Tibial nerve (tissue), 4 donors: Measurements from ENCODE around the gene MT1E. TPM values are rescaled to one million over a fixed set of nuclear protein-coding genes. Genes with fewer than 3 reads are reported as not detected.

Experiments used
- DNase-seq, 2 donors: peaks; one replicate each; pipeline ENCODE4 v3.0.0-alpha.2; 2019; ENCODE audit warnings: low spot score in 2 of 2
- H3K27ac ChIP-seq, 4 donors: fragments of 200-600 bp; sonication (generic) in 3 of 4; one replicate each; pipeline ENCODE4 v1.5.1; 2017 to 2019; ENCODE audit warnings: mild to moderate bottlenecking in 1 of 4
- H3K27me3 ChIP-seq, 2 donors: fragments of 200-600 bp; sonication (generic) in 1 of 2; one replicate each; pipeline versions ENCODE4 v1.5.1 to v1.6.0; 2017 to 2019
- H3K36me3 ChIP-seq, 3 donors: fragments of 200-600 bp; sonication (generic); one replicate each; pipeline ENCODE4 v1.5.1; 2018 to 2019
- H3K4me1 ChIP-seq, 4 donors: fragments of 200-600 bp; sonication (generic) in 3 of 4; one replicate each; pipeline ENCODE4 v1.5.1; 2017 to 2019
- H3K4me3 ChIP-seq, 4 donors: fragments of 200-600 bp; sonication (generic) in 3 of 4; one replicate each; pipeline ENCODE4 v1.5.1; 2017 to 2019; ENCODE audit warnings: mild to moderate bottlenecking in 1 of 4, moderate library complexity in 1 of 4
- H3K9me3 ChIP-seq, 4 donors: fragments of 200-600 bp; sonication (generic) in 3 of 4; one replicate each; pipeline ENCODE4 v1.5.1; 2017 to 2019
- CTCF ChIP-seq, 5 experiments: fragments of 200-600 bp in 3 of 5; fragments of 450-650 bp in 2 of 5; sonication (generic) in 3 of 5; IDR thresholded peaks; one replicate each; pipeline ENCODE4 v1.5.1; 2016 to 2019; ENCODE audit warnings: antibody characterized with exemption in 5 of 5, mild to moderate bottlenecking in 3 of 5, moderate library complexity in 2 of 5
- EP300 ChIP-seq, 2 donors: sonication (generic); formaldehyde crosslinking; IDR thresholded peaks; one replicate each; pipeline ENCODE4 v1.6.1; 2017; ENCODE audit warnings: antibody characterized with exemption in 2 of 2, mild to moderate bottlenecking in 1 of 2
- POLR2A ChIP-seq, 2 donors: fragments of 450-650 bp; IDR thresholded peaks; one replicate each; pipeline ENCODE4 v1.6.1; 2017; ENCODE audit warnings: antibody characterized with exemption in 2 of 2, mild to moderate bottlenecking in 2 of 2, moderate library complexity in 2 of 2
- WGBS, 2 donors: methylation state at CpG; one replicate each; pipeline ENCODE4 v1.1.5; 2018; 5-methylcytosine and 5-hydroxymethylcytosine counted together
- total RNA-seq, 4 donors: library from RNA; depleted of rRNA; stranded (reverse); fragments of >200 nt; gene quantifications; one replicate each; pipeline ENCODE4 v1.1.0, GENCODE V29; 2016

MT1E gene
- total RNA-seq, 4 donors from 2014 or later: 229 to 1,068 (median 290) TPM

- no peak for DNase-seq
- WGBS, 2 donors: 0% methylated on average over 1 of the region's 1 CpG
- Histone ChIP-seq H3K27me3 (peaks cover 0 to 24% of the 10 kb centered on the region in 2 donors), H3K4me3 (no peak overlapping the region), H3K36me3 (no peaks in the 10 kb centered on the region), H3K27ac (no peak overlapping the region), H3K9me3 (no peaks in the 10 kb centered on the region), H3K4me1 (peaks cover 0 to 16% (median 10%) of the 10 kb centered on the region in 4 donors)
- no peak for TF ChIP-seq POLR2A (IDR thresholded peaks at IDR 0.05)
- no peak for TF ChIP-seq EP300 (IDR thresholded peaks at IDR 0.05)
- no peak for TF ChIP-seq CTCF (IDR thresholded peaks at IDR 0.05)
These were observed 20.3 kb downstream of the MT1E start for GRCh38 chr16:56645838-56646237.

GRCh38 chr16:56647641-56648431, 22.3 kb downstream of the MT1E start:
- Histone ChIP-seq H3K27ac (no peak overlapping the region), H3K9me3 (no peaks in the 10 kb centered on the region), H3K4me3 (no peak overlapping the region), H3K36me3 (no peaks in the 10 kb centered on the region), H3K27me3 (peaks cover 0 to 27% of the 10 kb centered on the region in 2 donors), H3K4me1 (peaks cover 0 to 13% (median 10%) of the 10 kb centered on the region in 4 donors)
- DNase-seq: no peak
- WGBS, 2 donors: 32 to 39% methylated on average over 25 to 29 of the region's 33 CpGs
- TF ChIP-seq EP300 (IDR thresholded peaks at IDR 0.05) (no peak), POLR2A (IDR thresholded peaks at IDR 0.05) (no peak), CTCF (IDR thresholded peaks at IDR 0.05) (no peak)

GRCh38 chr16:56649271-56649670, 23.7 kb downstream of the MT1E start:
- 67 to 83% methylated on average over 2 of the region's 2 CpGs for WGBS, 2 donors
- DNase-seq: no peak
- no peaks in the 10 kb centered on the region for H3K9me3 ChIP-seq
- H3K27me3 ChIP-seq: peaks cover 0 to 23% of the 10 kb centered on the region in 2 donors
- no peaks in the 10 kb centered on the region for H3K36me3 ChIP-seq
- no peaks in the 10 kb centered on the region for H3K4me1 ChIP-seq
- H3K4me3 ChIP-seq: no peak overlapping the region
- H3K27ac ChIP-seq: no peak overlapping the region
- TF ChIP-seq POLR2A (IDR thresholded peaks at IDR 0.05) (no peak), CTCF (IDR thresholded peaks at IDR 0.05) (no peak), EP300 (IDR thresholded peaks at IDR 0.05) (no peak)

- TF ChIP-seq CTCF (IDR thresholded peaks at IDR 0.05) (no peak), EP300 (IDR thresholded peaks at IDR 0.05) (no peak), POLR2A (IDR thresholded peaks at IDR 0.05) (no peak)
- no peaks in the 10 kb centered on the region for H3K4me1 ChIP-seq
- H3K27ac ChIP-seq: no peak overlapping the region
- H3K27me3 ChIP-seq: peaks cover 0 to 22% of the 10 kb centered on the region in 2 donors
- H3K36me3 ChIP-seq: no peaks in the 10 kb centered on the region
- no peaks in the 10 kb centered on the region for H3K9me3 ChIP-seq
- no peak overlapping the region for H3K4me3 ChIP-seq
- DNase-seq: no peak
- WGBS, 2 donors: 78 to 83% methylated on average over 3 of the region's 3 CpGs
These were observed 24.2 kb downstream of the MT1E start for GRCh38 chr16:56649820-56650219.

GRCh38 chr16:56651586-56651985, 26.0 kb downstream of the MT1E start, which contains the start of gene MT1B:
MT1B (plus strand) TSS chr16:56651886; CDS start chr16:56651954, 68 bp downstream.
- TF ChIP-seq CTCF (IDR thresholded peaks at IDR 0.05): no peak
- TF ChIP-seq EP300 (IDR thresholded peaks at IDR 0.05): no peak
- no peak for TF ChIP-seq POLR2A (IDR thresholded peaks at IDR 0.05)
- Histone ChIP-seq H3K27me3 (peaks cover 0 to 18% of the 10 kb centered on the region in 2 donors), H3K9me3 (no peaks in the 10 kb centered on the region), H3K4me3 (no peak within 1 kb of the TSS), H3K27ac (no peak within 1 kb of the TSS), H3K4me1 (no peaks in the 10 kb centered on the region), H3K36me3 (no peaks in the 10 kb centered on the region)
- DNase-seq: no peak
- WGBS, 2 donors: 57 to 76% methylated on average over 6 to 7 of the region's 7 CpGs
